Colonic mucosa (tissue), 4 donors: Measurements from ENCODE around the gene SELENOT. TPM values are rescaled to one million over a fixed set of nuclear protein-coding genes. Genes with fewer than 3 reads are reported as not detected.

Experiments used
- DNase-seq: peaks from one replicate; pipeline ENCODE4 v3.0.0-alpha.2; 2020
- H3K27ac ChIP-seq: fragments of 200-600 bp; one replicate; pipeline ENCODE4 v1.8.0; 2021
- H3K27me3 ChIP-seq: fragments of 200-600 bp; one replicate; pipeline ENCODE4 v1.8.0; 2021
- H3K36me3 ChIP-seq: fragments of 200-600 bp; one replicate; pipeline ENCODE4 v1.8.0; 2021
- H3K4me1 ChIP-seq: fragments of 200-600 bp; one replicate; pipeline ENCODE4 v1.8.0; 2021; ENCODE audit warnings: mild to moderate bottlenecking
- H3K4me3 ChIP-seq: fragments of 200-600 bp; one replicate; pipeline ENCODE4 v1.8.0; 2021
- H3K9ac ChIP-seq, 2 donors: one replicate each; pipeline ENCODE4 v1.7.0; 2013; ENCODE audit warnings: control low read depth in 2 of 2, low read depth in 2 of 2, low read length in 2 of 2
- H3K9me3 ChIP-seq: fragments of 200-600 bp; one replicate; pipeline ENCODE4 v1.8.0; 2021
- CTCF ChIP-seq: fragments of 200-600 bp; IDR thresholded peaks from one replicate; pipeline ENCODE4 v1.8.0; 2022; ENCODE audit warnings: antibody characterized with exemption, mild to moderate bottlenecking
- intact Hi-C: fragments of 100-400 bp; cut with DNase I; formaldehyde crosslinking; loops from one replicate; pipeline ENCODE4 v1.14.1; 2022
- total RNA-seq, 2 donors: library from RNA; stranded (reverse); fragmentation: NEBNext Ultra II Directional in 1 of 2; extraction: Animal tissue kit (Norgen Biotek cat#: 25700) in 1 of 2; gene quantifications; one replicate each; pipeline ENCODE4 v1.2.1, GENCODE V29; 2021
- donor health status: healthy.
- donor health status: DM: no; HTN: no; CAD: no.
- donor health status: DM: no; HTN: no; CAD: no.

Gene SELENOT
- total RNA-seq, 2 donors from 2014 or later = 114 to 117 TPM

DNA sequence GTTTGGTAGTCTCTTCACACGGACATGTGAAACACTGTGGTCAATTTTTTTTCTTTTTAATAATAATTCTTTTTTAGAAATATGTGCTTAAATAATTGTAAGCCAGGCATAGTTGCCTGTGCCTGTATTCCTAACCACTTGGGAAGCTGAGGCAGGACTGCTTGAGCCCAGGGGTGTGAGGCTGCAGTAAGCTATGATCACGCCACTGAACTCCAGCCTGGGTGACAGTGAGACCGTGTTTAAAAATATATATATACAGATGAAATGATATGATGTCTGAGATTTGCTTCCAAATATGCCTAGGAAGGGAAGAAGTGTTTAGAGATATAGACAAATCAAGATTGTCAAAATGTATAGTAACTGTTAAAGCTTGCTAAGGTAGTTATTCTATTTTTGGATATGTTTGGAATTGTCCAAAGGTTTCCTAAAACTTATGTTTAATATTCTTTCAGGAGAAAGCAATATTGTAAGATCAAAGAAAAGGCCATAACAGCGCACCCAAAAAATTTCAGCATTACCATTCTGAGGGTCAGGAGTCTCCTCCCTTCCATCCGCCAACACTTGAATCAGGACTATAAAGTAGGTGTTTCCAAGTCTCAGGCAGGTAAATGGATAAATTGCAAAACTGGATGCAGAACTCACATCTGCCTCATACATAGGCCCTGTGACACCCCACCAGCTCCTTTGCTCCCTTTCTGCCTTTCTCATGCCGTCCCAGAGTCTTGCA is 532 bp upstream of the SELENOT start:
- DNase-seq = no peak
- H3K36me3 ChIP-seq = no peaks in the 10 kb centered on the region
- peak overlapping the region; percentile 96 for H3K27ac ChIP-seq
- H3K27me3 ChIP-seq = no peaks in the 10 kb centered on the region
- no peaks in the 10 kb centered on the region for H3K9me3 ChIP-seq
- no peak for TF ChIP-seq CTCF
- peak overlapping the region; percentile 57 to 93 for H3K9ac ChIP-seq
- H3K4me1 ChIP-seq = peaks cover 16% of the 10 kb centered on the region
- peak overlapping the region; percentile 74 for H3K4me3 ChIP-seq
- intact Hi-C loops = loop anchor here (10.0 kb wide), 1 partner anchor 102 kb away; the partner anchor contains the start of gene ERICH6

GRCh38 chr3:150603980-150604319 is 829 bp downstream of the SELENOT start:
- peak overlapping the region; percentile 78 to 93 for H3K9ac ChIP-seq
- peaks cover 18% of the 10 kb centered on the region for H3K4me1 ChIP-seq
- peak overlapping the region; percentile 74 for H3K4me3 ChIP-seq
- H3K9me3 ChIP-seq = no peaks in the 10 kb centered on the region
- intact Hi-C loops = loop anchor here (10.0 kb wide), 1 partner anchor 101 kb away; the partner anchor contains the start of gene ERICH6
- H3K27ac ChIP-seq = peak overlapping the region; percentile 96
- H3K36me3 ChIP-seq = no peaks in the 10 kb centered on the region
- no peak for TF ChIP-seq CTCF
- H3K27me3 ChIP-seq = no peaks in the 10 kb centered on the region
- no peak for DNase-seq

DNA sequence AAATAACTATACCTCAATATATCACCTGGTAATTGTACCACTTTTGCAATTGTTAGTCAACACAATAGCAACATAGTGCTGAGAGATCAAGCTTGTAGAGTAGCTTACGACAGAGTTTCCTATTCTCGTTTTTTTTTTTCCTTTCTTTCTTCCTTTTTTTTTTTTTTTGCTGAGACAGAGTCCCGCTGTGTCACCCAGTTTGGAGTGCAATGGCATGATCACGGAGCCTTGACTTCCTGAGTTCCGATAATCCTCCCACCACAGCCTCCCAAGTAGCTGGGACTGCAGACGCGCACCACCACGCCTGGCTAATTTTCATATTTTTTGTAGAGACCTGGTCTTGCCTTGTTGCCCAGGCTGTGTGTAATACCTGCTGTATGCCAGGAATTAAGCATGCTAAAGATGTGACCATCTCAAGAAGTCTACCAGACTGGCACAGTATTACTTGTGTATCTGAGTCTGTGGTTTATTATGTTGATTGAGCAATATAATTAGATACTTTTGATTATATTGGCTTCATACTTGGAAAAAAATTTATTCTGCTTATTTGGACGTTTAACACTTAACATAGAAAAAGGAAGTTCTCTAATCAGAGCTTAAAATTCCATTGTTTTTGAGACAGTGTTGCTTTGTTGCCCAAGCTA is 3.0 kb downstream of the SELENOT start:
- DNase-seq = no peak
- H3K27me3 ChIP-seq = no peaks in the 10 kb centered on the region
- no peaks in the 10 kb centered on the region for H3K9me3 ChIP-seq
- TF ChIP-seq CTCF = no peak
- intact Hi-C loops = loop anchor here (10.0 kb wide), 1 partner anchor 99 kb away; the partner anchor contains the start of gene ERICH6
- H3K36me3 ChIP-seq = no peaks in the 10 kb centered on the region
- H3K9ac ChIP-seq = no peak overlapping the region
- H3K27ac ChIP-seq = peak overlapping the region; percentile 9
- H3K4me1 ChIP-seq = peaks cover 18% of the 10 kb centered on the region
- H3K4me3 ChIP-seq = no peak overlapping the region

GRCh38 chr3:150607267-150608065 is 4.3 kb downstream of the SELENOT start:
- Histone ChIP-seq H3K4me1 (peaks cover 18% of the 10 kb centered on the region), H3K27ac (no peak overlapping the region), H3K9me3 (no peaks in the 10 kb centered on the region), H3K36me3 (no peaks in the 10 kb centered on the region), H3K27me3 (no peaks in the 10 kb centered on the region), H3K4me3 (no peak overlapping the region), H3K9ac (no peak overlapping the region)
- intact Hi-C loops = loop anchor here (10.0 kb wide), 1 partner anchor 97 kb away; the partner anchor contains the start of gene ERICH6
- no peak for TF ChIP-seq CTCF
- no peak for DNase-seq

GRCh38 chr3:150609988-150610387 is 6.9 kb downstream of the SELENOT start:
- Histone ChIP-seq H3K9me3 (no peaks in the 10 kb centered on the region), H3K4me1 (peaks cover 11% of the 10 kb centered on the region), H3K27ac (no peak overlapping the region), H3K36me3 (no peaks in the 10 kb centered on the region), H3K9ac (no peak overlapping the region), H3K27me3 (no peaks in the 10 kb centered on the region), H3K4me3 (no peak overlapping the region)
- no peak for TF ChIP-seq CTCF
- intact Hi-C loops = loop anchor here (10.0 kb wide), 1 partner anchor 95 kb away; the partner anchor contains the start of gene ERICH6
- no peak for DNase-seq
